H9 (cell line): Measurements from ENCODE around the gene RTL5. TPM values are rescaled to one million over a fixed set of nuclear protein-coding genes. Genes with fewer than 3 reads are reported as not detected.

Source experiments
- DNase-seq: peaks from one replicate; pipeline ENCODE4 v3.0.0-alpha.2; 2017
- H2AFZ ChIP-seq: one replicate; pipeline ENCODE4 v1.6.1; 2013; ENCODE audit warnings: mild to moderate bottlenecking, low read length, control low read depth, moderate library complexity
- H2AK5ac ChIP-seq: 2 replicates; pipeline ENCODE4 v1.6.1; 2013; ENCODE audit warnings: low read length, control low read depth, mixed read lengths; ENCODE audit not compliant: insufficient read length
- H2BK120ac ChIP-seq: one replicate; pipeline ENCODE4 v1.6.1; 2013; ENCODE audit warnings: low read depth, mild to moderate bottlenecking, low read length, control low read depth, inconsistent platforms; ENCODE audit not compliant: poor library complexity, severe bottlenecking
- H2BK12ac ChIP-seq: 2 replicates; pipeline ENCODE4 v1.6.1; 2013; ENCODE audit warnings: low read length, control low read depth, mixed read lengths, low read depth; ENCODE audit not compliant: insufficient read length
- H2BK15ac ChIP-seq: 2 replicates; pipeline ENCODE4 v1.6.1; 2013; ENCODE audit warnings: low read depth, low read length, control low read depth
- H2BK20ac ChIP-seq: one replicate; pipeline ENCODE4 v1.6.1; 2013; ENCODE audit warnings: low read depth, mild to moderate bottlenecking, low read length, control low read depth, inconsistent platforms; ENCODE audit not compliant: poor library complexity, severe bottlenecking
- H2BK5ac ChIP-seq: 2 replicates; pipeline ENCODE4 v1.6.1; 2013; ENCODE audit warnings: low read length, control low read depth, mixed read lengths; ENCODE audit not compliant: insufficient read length
- H3K14ac ChIP-seq: 2 replicates; pipeline ENCODE4 v1.6.1; 2013; ENCODE audit warnings: low read length, control low read depth; ENCODE audit not compliant: insufficient read depth
- H3K18ac ChIP-seq: 2 replicates; pipeline ENCODE4 v1.6.1; 2013; ENCODE audit warnings: low read depth, mild to moderate bottlenecking, mixed read lengths, low read length, control low read depth; ENCODE audit not compliant: insufficient read length
- H3K23ac ChIP-seq: 2 replicates; pipeline ENCODE4 v1.6.1; 2013; ENCODE audit warnings: low read length, control low read depth, mixed read lengths, low read depth; ENCODE audit not compliant: insufficient read length
- H3K23me2 ChIP-seq: 2 replicates; pipeline ENCODE4 v1.6.1; 2013; ENCODE audit warnings: low read depth, mild to moderate bottlenecking, mixed read lengths, low read length, control low read depth; ENCODE audit not compliant: insufficient read length, poor library complexity, severe bottlenecking
- H3K27ac ChIP-seq: 2 replicates; pipeline ENCODE4 v1.5.1; 2013; ENCODE audit warnings: low read length, control low read depth, mixed read lengths, low read depth; ENCODE audit not compliant: insufficient read length
- H3K27me3 ChIP-seq: 2 replicates; pipeline ENCODE4 v1.6.1; 2013; ENCODE audit warnings: low read length, control low read depth, inconsistent platforms; ENCODE audit not compliant: insufficient read depth
- H3K4ac ChIP-seq: 2 replicates; pipeline ENCODE4 v1.6.1; 2013; ENCODE audit warnings: low read depth, mild to moderate bottlenecking, control low read depth, inconsistent platforms, low read length, moderate library complexity
- H3K4me1 ChIP-seq: 2 replicates; pipeline ENCODE4 v1.6.1; 2013; ENCODE audit warnings: low read length, control low read depth, inconsistent platforms; ENCODE audit not compliant: insufficient read depth
- H3K4me2 ChIP-seq: 2 replicates; pipeline ENCODE4 v1.6.1; 2013; ENCODE audit warnings: low read length, control low read depth, mixed read lengths; ENCODE audit not compliant: insufficient read length, insufficient read depth
- H3K56ac ChIP-seq: 2 replicates; pipeline ENCODE4 v1.6.1; 2013; ENCODE audit warnings: low read depth, mild to moderate bottlenecking, mixed read lengths, low read length, control low read depth; ENCODE audit not compliant: insufficient read length
- H3K79me1 ChIP-seq: 2 replicates; pipeline ENCODE4 v1.6.1; 2013; ENCODE audit warnings: low read depth, mild to moderate bottlenecking, moderate library complexity, low read length, control low read depth, inconsistent platforms; ENCODE audit not compliant: insufficient read depth, poor library complexity, severe bottlenecking
- H3K79me2 ChIP-seq: 2 replicates; pipeline ENCODE4 v1.6.1; 2013; ENCODE audit warnings: low read length, control low read depth, inconsistent platforms; ENCODE audit not compliant: insufficient read depth
- H3K9ac ChIP-seq: 2 replicates; pipeline ENCODE4 v1.6.1; 2013; ENCODE audit warnings: low read length, control low read depth, mixed read lengths; ENCODE audit not compliant: insufficient read length; ENCODE audit errors: extremely low read depth
- H3K9me3 ChIP-seq: one replicate; pipeline ENCODE4 v1.6.1; 2013; ENCODE audit warnings: low read depth, low read length, inconsistent platforms; ENCODE audit not compliant: control insufficient read depth
- H3T11ph ChIP-seq: one replicate; pipeline ENCODE4 v1.6.1; 2013; ENCODE audit warnings: mild to moderate bottlenecking, low read length, control low read depth, inconsistent platforms
- H4K20me1 ChIP-seq: one replicate; pipeline ENCODE4 v1.6.1; 2013; ENCODE audit not compliant: control insufficient read depth, insufficient read length, insufficient read depth
- H4K5ac ChIP-seq: 2 replicates; pipeline ENCODE4 v1.6.1; 2013; ENCODE audit warnings: low read depth, mild to moderate bottlenecking, mixed read lengths, low read length, control low read depth; ENCODE audit not compliant: insufficient read length
- H4K8ac ChIP-seq: replicated peaks from 2 replicates; pipeline ENCODE4 v1.6.1; 2013; ENCODE audit warnings: low read length, control low read depth, mixed read lengths, low read depth; ENCODE audit not compliant: insufficient read length
- H4K91ac ChIP-seq: 2 replicates; pipeline ENCODE4 v1.6.1; 2013; ENCODE audit warnings: low read depth, mild to moderate bottlenecking, moderate library complexity, mixed read lengths, low read length, control low read depth; ENCODE audit not compliant: insufficient read length
- H3K27ac Mint-ChIP-seq, 3 experiments: 2 replicates in 2 of 3; 3 replicates in 1 of 3; pipeline ENCODE4 v1.8.0; 2020 to 2021; ENCODE audit warnings: mixed read lengths in 3 of 3, mild to moderate bottlenecking in 1 of 3, moderate library complexity in 1 of 3
- H3K27me3 Mint-ChIP-seq: 2 replicates; pipeline ENCODE4 v1.8.0; 2021; ENCODE audit warnings: low read depth, mild to moderate bottlenecking, moderate library complexity, mixed read lengths
- H3K36me3 Mint-ChIP-seq, 3 experiments: 2 replicates in 2 of 3; 3 replicates in 1 of 3; pipeline ENCODE4 v1.8.0; 2020 to 2021; ENCODE audit warnings: low read depth in 3 of 3, mixed read lengths in 3 of 3; ENCODE audit not compliant: insufficient read depth in 1 of 3
- H3K4me1 Mint-ChIP-seq, 2 experiments: 2 replicates each; pipeline ENCODE4 v1.8.0; 2020; ENCODE audit warnings: mixed read lengths in 2 of 2
- H3K4me3 Mint-ChIP-seq, 2 experiments: 2 replicates in 1 of 2; 3 replicates in 1 of 2; pipeline ENCODE4 v1.8.0; 2020 to 2021; ENCODE audit warnings: mild to moderate bottlenecking in 2 of 2, mixed read lengths in 2 of 2, moderate library complexity in 1 of 2
- H3K9me3 Mint-ChIP-seq, 2 experiments: 2 replicates in 1 of 2; 3 replicates in 1 of 2; pipeline ENCODE4 v1.8.0; 2020; ENCODE audit warnings: mild to moderate bottlenecking in 2 of 2, mixed read lengths in 2 of 2, moderate library complexity in 1 of 2
- WGBS: extraction: QIAGEN DNeasy Blood & Tissue Kit; methylation state at CpG from one replicate; pipeline ENCODE4 v1.1.7; 2013; ENCODE audit warnings: missing lambda C conversion rate, low lambda C conversion rate, mixed read lengths; ENCODE audit not compliant: insufficient read length; ENCODE audit errors: extremely low coverage; 5-methylcytosine and 5-hydroxymethylcytosine counted together
- total RNA-seq: library from RNA; stranded (reverse); gene quantifications from 2 replicates; pipeline ENCODE4 v1.2.1, GENCODE V29; 2021
- TF ChIP-seq, protein P1 (sequence below): fragments of 200-600 bp; sonication (generic); conservative IDR thresholded peaks from 3 replicates; pipeline ENCODE4 v1.8.0; 2021; ENCODE audit warnings: antibody characterized with exemption, mild to moderate bottlenecking

RTL5 gene
- total RNA-seq, 1 experiment from 2014 or later, result 1.2 TPM

DNA sequence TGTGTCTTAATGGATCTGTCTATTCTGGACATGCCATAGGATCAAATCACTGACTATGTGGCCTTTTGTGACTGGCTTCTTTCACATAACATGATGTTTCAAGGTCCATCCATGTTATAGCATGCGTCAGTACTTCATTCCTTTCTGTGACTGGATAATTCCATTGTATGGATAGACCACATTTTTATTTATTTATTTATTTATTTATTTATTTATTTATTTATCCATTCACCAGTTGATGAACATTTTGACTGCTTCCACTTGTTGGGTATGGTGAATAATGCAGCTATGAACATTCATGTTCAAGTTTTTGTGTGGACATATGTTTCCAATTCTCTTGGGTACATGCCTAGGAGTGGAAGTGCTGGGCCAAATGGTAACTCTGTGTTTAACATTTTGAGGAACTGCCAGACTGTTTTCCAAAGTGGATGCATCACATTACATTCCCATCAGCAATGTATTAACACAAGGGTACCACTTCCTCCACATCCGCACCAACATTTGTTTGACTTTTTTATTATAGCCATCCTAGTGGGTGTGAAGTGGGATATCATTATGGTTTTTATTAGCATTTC, 14.0 kb downstream of the RTL5 start:
- no peak overlapping the region for H3K27ac Mint-ChIP-seq
- H3K18ac ChIP-seq, result no peak overlapping the region

More for the DNA sequence above, 14.0 kb downstream of the RTL5 start:
- Mint-ChIP-seq H3K27me3 (no peaks in the 10 kb centered on the region; the same call in 1 of the 2 replicates), H3K4me1 (peaks cover 19 to 25% of the 10 kb centered on the region in 2 experiments), H3K36me3 (peaks cover 0 to 5% (median 0%) of the 10 kb centered on the region in 3 experiments; a peak in 2 of 7 replicates), H3K4me3 (no peak overlapping the region), H3K9me3 (peaks cover 54 to 57% of the 10 kb centered on the region in 2 experiments)
- no peak overlapping the region for H3K23ac ChIP-seq
- no peak overlapping the region for H2AK5ac ChIP-seq
- no peak overlapping the region for H2BK20ac ChIP-seq
- TF ChIP-seq, protein P1, sequence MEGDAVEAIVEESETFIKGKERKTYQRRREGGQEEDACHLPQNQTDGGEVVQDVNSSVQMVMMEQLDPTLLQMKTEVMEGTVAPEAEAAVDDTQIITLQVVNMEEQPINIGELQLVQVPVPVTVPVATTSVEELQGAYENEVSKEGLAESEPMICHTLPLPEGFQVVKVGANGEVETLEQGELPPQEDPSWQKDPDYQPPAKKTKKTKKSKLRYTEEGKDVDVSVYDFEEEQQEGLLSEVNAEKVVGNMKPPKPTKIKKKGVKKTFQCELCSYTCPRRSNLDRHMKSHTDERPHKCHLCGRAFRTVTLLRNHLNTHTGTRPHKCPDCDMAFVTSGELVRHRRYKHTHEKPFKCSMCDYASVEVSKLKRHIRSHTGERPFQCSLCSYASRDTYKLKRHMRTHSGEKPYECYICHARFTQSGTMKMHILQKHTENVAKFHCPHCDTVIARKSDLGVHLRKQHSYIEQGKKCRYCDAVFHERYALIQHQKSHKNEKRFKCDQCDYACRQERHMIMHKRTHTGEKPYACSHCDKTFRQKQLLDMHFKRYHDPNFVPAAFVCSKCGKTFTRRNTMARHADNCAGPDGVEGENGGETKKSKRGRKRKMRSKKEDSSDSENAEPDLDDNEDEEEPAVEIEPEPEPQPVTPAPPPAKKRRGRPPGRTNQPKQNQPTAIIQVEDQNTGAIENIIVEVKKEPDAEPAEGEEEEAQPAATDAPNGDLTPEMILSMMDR, result no peak
- no peak overlapping the region for H3K14ac ChIP-seq
- no peak overlapping the region for H3T11ph ChIP-seq
- no peak overlapping the region for H2BK5ac ChIP-seq
- H3K79me2 ChIP-seq, result no peaks in the 10 kb centered on the region
- H3K4ac ChIP-seq, result no peak overlapping the region
- no peak overlapping the region for H2BK15ac ChIP-seq
- H4K8ac ChIP-seq, result no peak overlapping the region
- H4K5ac ChIP-seq, result no peak overlapping the region
- H3K79me1 ChIP-seq, result no peaks in the 10 kb centered on the region
- no peak for DNase-seq
- H2BK120ac ChIP-seq, result no peak overlapping the region
- no peak overlapping the region for H3K56ac ChIP-seq
- H4K91ac ChIP-seq, result no peak overlapping the region
- no peak overlapping the region for H3K4me2 ChIP-seq
- H2AFZ ChIP-seq, result no peak overlapping the region
- H3K27me3 ChIP-seq, result no peaks in the 10 kb centered on the region
- no peak overlapping the region for H3K9ac ChIP-seq
- WGBS, result no CpG with 5 or more reads among the region's 2 CpGs
- no peaks in the 10 kb centered on the region for H3K23me2 ChIP-seq
- no peak overlapping the region for H3K27ac ChIP-seq
- H3K9me3 ChIP-seq, result peaks cover 14% of the 10 kb centered on the region
- no peak overlapping the region for H2BK12ac ChIP-seq
- H4K20me1 ChIP-seq, result no peaks in the 10 kb centered on the region
- no peaks in the 10 kb centered on the region; the same call in 1 of the 2 replicates for H3K4me1 ChIP-seq
